ENCODE results near the gene GSTCD.

The GSTCD gene

DNA sequence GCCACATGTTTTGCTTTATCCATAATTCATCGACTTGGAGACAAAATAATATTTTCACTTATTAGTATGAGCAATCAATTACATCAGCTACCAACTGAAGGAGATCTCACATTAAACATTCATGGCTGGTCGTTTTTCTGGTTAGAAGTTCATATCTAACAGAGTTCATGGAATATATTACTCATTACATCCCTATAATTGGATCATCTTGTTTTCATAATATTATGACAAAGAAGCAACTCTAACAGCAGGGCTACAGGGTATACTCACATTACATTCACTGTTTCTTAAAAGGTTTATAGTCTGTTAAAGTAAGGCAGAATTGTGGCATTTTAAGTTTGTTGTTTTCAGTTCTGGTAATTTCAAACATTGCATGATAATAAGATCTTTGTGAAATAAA lies 33.0 kb downstream of the GSTCD start:
- no peak for DNase-seq (ENCODE audit: extremely low spot score)
- ChIA-PET POLR2A (no interaction called here), CTCF (interaction anchor here (1.2 to 1.6 kb wide), 2 partner anchors 20 to 46 kb away, joined by 3 read pairs; no protein-coding TSS in a partner anchor)
- TF ChIP-seq, protein P1, sequence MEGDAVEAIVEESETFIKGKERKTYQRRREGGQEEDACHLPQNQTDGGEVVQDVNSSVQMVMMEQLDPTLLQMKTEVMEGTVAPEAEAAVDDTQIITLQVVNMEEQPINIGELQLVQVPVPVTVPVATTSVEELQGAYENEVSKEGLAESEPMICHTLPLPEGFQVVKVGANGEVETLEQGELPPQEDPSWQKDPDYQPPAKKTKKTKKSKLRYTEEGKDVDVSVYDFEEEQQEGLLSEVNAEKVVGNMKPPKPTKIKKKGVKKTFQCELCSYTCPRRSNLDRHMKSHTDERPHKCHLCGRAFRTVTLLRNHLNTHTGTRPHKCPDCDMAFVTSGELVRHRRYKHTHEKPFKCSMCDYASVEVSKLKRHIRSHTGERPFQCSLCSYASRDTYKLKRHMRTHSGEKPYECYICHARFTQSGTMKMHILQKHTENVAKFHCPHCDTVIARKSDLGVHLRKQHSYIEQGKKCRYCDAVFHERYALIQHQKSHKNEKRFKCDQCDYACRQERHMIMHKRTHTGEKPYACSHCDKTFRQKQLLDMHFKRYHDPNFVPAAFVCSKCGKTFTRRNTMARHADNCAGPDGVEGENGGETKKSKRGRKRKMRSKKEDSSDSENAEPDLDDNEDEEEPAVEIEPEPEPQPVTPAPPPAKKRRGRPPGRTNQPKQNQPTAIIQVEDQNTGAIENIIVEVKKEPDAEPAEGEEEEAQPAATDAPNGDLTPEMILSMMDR (IDR thresholded peaks at IDR 0.05; ENCODE audit: control extremely low read depth, extremely low read depth, low read depth, missing control alignments) = no peak

DNA sequence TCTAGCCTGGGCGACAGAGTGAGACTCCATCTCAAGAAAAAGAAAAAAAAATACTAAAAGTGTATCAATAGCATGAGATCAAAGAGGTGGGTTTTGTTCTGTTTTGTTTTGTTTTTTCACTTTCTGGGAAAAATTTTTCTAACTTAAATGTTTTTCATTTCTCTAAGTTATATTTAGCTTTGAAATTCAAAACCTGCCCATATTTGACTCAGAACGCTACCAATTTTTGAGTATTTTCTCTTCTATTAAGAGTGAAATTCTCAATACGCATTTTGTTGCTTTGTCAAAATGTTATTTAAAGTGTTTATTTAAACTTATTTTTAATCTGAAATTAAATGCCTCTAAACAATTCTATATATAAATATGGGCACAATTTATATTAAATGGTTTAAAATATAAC lies 39.6 kb downstream of the GSTCD start:
- no peak for DNase-seq (ENCODE audit: extremely low spot score)
- ChIA-PET CTCF (no interaction called here), POLR2A (no interaction called here)
- TF ChIP-seq, protein P1 (IDR thresholded peaks at IDR 0.05; ENCODE audit: control extremely low read depth, extremely low read depth, low read depth, missing control alignments) = no peak

DNA sequence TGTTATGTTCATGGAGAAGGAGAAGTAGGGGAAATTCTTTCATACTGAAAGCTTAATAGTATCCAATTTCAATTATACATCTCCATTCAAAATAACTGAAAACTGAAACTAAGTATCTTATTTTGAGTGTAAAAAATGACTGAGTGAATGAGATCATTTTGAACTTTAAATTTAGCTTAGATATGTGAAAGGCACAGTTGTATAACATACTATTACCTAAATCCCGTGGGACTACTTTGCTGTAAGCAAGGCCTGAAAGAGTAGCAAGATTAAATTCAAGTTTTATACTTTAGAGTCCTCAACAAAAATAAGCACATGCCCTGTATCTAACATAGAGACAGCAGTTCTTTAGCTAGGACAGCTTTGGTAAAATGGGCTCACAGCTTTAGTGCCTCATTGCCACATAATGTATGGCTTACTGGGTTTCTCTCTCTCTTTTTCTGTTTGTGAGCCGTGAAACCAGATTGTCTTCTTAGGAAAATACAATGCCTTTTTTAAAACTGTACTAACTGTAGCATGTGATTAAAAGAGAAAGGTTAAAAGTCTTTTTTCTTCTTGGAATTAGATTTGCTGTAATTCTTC lies 43.2 kb downstream of the GSTCD start:
- no peak for DNase-seq (ENCODE audit: extremely low spot score)
- ChIA-PET POLR2A (no interaction called here), CTCF (interaction anchor here (0.8 to 1.6 kb wide), 4 partner anchors 10 to 230 kb away, joined by 3 to 4 read pairs (median 3); no protein-coding TSS in a partner anchor)
- TF ChIP-seq, protein P1 (IDR thresholded peaks at IDR 0.05; ENCODE audit: control extremely low read depth, extremely low read depth, low read depth, missing control alignments) = no peak

DNA sequence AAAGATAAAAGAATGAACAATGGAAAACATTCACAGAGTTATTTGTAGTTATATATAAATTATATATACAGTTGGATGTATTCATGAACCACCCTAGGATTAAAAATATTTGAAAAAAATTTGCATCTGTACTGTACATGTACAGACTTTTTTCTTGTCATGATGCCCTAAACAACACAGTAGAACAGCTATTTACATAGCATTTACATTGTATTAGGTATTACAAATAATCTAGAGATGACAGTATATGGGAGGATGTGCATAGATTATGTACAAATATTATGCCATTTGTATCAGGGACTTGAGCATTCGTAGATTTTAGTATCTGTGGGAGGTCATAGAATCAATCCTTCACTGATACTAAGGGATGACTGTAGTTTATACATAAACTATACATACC lies 44.8 kb downstream of the GSTCD start:
- CTCF ChIA-PET = no interaction called here

DNA sequence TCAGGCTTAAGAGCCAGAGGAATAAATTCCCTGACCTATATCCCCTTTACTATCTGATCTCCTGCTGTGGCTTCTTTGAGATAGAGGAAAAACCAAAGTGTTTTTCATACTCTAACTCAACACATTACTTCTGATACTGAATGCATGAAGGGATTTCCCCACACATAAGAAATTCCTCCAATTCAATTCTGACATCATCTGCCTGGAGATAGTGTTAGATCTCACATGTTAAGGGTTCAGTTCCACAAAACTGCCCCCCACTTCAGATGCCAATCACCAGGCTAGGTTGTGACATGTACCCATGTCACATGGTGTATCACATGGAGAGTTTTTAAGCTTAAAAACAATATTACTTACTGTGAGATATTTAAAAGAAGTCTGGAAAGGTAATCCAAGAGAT lies 46.8 kb downstream of the GSTCD start:
- CTCF ChIA-PET = interaction anchor here (1.7 kb wide), 1 partner anchor 10 kb away, joined by 3 read pairs; no protein-coding TSS in a partner anchor
- TF ChIP-seq, protein P1 (IDR thresholded peaks at IDR 0.05; ENCODE audit: control extremely low read depth, extremely low read depth, low read depth, missing control alignments) = no peak
- POLR2A ChIA-PET = no interaction called here
- no peak for DNase-seq (ENCODE audit: extremely low spot score)

More for the DNA sequence above, 44.8 kb downstream of the GSTCD start:
- TF ChIP-seq, protein P1 (IDR thresholded peaks at IDR 0.05; ENCODE audit: control extremely low read depth, extremely low read depth, low read depth, missing control alignments) = no peak
- no peak for DNase-seq (ENCODE audit: extremely low spot score)
- POLR2A ChIA-PET = no interaction called here

DNA sequence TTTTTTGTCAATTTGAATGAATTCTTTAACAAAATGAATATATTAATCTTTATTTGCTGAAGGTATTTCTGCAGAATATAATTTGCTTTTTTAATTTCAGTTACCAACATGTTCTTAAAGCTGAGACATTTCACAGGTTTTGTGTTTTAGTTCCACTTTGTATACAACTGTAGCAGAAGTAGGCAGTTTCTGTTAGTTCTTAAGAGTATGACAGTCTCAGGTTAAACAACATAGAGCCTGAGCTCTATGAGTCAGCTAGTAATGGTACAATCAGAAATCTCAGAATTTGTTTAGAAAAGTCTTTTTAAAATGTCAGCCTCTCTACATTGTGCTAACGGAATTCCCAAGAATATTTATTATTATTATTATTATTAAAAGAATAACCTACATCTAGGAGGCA lies 50.4 kb downstream of the GSTCD start:
- TF ChIP-seq, protein P1 (IDR thresholded peaks at IDR 0.05; ENCODE audit: control extremely low read depth, extremely low read depth, low read depth, missing control alignments) = no peak
- ChIA-PET POLR2A (no interaction called here), CTCF (interaction anchor here (1.2 to 2.2 kb wide), 4 partner anchors 10 to 44 kb away, joined by 3 to 7 read pairs (median 4); no protein-coding TSS in a partner anchor)
- no peak for DNase-seq (ENCODE audit: extremely low spot score)
